Fibroblast of lung (primary cell): ENCODE measurements around the gene PRKAR1B.

Experiments
- CTCF ChIP-seq, 2 donors: IDR thresholded peaks in 1 of 2; conservative IDR thresholded peaks in 1 of 2; 1 replicate in 1 of 2; 2 replicates in 1 of 2; pipeline ENCODE4 v1.5.1; 2011 to 2012; ENCODE audit warnings: low read length in 2 of 2, control low read depth in 1 of 2, inconsistent platforms in 1 of 2, low read depth in 1 of 2, mild to moderate bottlenecking in 1 of 2
- EZH2 ChIP-seq: IDR thresholded peaks from 2 replicates; pipeline ENCODE4 v1.5.1; 2012; ENCODE audit warnings: low read length, control low read depth, mild to moderate bottlenecking; ENCODE audit errors: missing control alignments

GRCh38 chr7:684416-684815 lies 42.7 kb downstream of the PRKAR1B start:
- no peak for TF ChIP-seq CTCF (conservative IDR thresholded peaks at IDR 0.05 in 1 of 2, IDR thresholded peaks at IDR 0.05 in 1 of 2; ENCODE audit: low read depth in 1 of 2, low read length in 2 of 2)
- no peak for TF ChIP-seq EZH2
